Measurements from ENCODE around the gene KANTR.

DNA sequence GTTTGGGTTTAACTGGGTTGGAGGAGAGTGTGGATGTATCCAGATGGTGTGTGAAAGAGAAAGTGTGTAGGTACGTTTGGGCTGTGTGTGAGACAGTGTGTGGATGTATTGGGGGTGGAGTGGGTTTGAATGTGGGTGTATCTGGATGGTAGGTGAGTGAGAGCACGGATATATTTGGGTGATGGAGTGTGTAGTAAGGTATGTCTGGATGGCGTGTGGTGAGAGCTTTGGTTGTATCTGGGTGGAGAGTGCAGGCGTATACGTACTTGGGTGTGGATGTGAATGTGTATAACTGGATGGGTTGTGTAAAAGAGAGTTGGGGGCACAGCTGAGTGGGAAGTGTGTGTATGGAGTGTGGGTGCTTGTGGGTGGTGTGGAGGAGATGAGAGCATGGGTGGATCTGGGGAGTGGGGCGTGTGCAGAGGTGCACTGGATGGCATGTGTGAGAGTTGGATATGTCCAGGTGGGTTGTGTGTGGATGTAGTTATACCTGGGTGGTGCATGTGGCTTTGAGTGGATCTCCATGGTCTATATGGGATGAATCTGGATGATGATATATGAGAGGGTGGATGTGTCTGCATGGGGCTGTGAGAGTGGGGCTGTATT is 38.6 kb upstream of the KANTR start:
- TF ChIP-seq, protein P1, sequence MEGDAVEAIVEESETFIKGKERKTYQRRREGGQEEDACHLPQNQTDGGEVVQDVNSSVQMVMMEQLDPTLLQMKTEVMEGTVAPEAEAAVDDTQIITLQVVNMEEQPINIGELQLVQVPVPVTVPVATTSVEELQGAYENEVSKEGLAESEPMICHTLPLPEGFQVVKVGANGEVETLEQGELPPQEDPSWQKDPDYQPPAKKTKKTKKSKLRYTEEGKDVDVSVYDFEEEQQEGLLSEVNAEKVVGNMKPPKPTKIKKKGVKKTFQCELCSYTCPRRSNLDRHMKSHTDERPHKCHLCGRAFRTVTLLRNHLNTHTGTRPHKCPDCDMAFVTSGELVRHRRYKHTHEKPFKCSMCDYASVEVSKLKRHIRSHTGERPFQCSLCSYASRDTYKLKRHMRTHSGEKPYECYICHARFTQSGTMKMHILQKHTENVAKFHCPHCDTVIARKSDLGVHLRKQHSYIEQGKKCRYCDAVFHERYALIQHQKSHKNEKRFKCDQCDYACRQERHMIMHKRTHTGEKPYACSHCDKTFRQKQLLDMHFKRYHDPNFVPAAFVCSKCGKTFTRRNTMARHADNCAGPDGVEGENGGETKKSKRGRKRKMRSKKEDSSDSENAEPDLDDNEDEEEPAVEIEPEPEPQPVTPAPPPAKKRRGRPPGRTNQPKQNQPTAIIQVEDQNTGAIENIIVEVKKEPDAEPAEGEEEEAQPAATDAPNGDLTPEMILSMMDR (conservative IDR thresholded peaks at IDR 0.05; ENCODE audit: low read length), result no peak
- no peak for TF ChIP-seq EZH2phosphoT487 (IDR thresholded peaks at IDR 0.05; ENCODE audit: borderline replicate concordance, low read depth, low read length)
